ENCODE results near the gene SEC61A2. TPM values are rescaled to one million over a fixed set of nuclear protein-coding genes. Genes with fewer than 3 reads are reported as not detected.

Gene SEC61A2
- polyA plus RNA-seq, 2 of the 4 experiments (the other 2 are of a cell fraction) = 16.5 to 23.2 TPM

- ChIA-PET CTCF (interaction anchor here (7.2 kb wide), 1 partner anchor 9 kb away, joined by 61 read pairs; no protein-coding TSS in a partner anchor), POLR2A (no interaction called here)
- H3K4me3 ChIP-seq = no peak overlapping the region
- no peaks in the 10 kb centered on the region for H3K9me3 ChIP-seq
- TF ChIP-seq EHF (CRISPR knock-in tag; IDR thresholded peaks at IDR 0.05) (no peak), RAD21 (conservative IDR thresholded peaks at IDR 0.05 in 1 of 2, IDR thresholded peaks at IDR 0.05 in 1 of 2) (no peak), ZNF302 (CRISPR knock-in tag; IDR thresholded peaks at IDR 0.05) (no peak), MAX (IDR thresholded peaks at IDR 0.05) (no peak), CBX8 (IDR thresholded peaks at IDR 0.05) (no peak), ZFP36 (IDR thresholded peaks at IDR 0.05; ENCODE audit: borderline replicate concordance, partially characterized antibody) (no peak), TFCP2L1 (CRISPR knock-in tag; IDR thresholded peaks at IDR 0.05) (no peak), CEBPB (IDR thresholded peaks at IDR 0.05) (no peak), RCOR1 (IDR thresholded peaks at IDR 0.05; ENCODE audit: low read depth, low read length) (no peak), ZSCAN20 (CRISPR knock-in tag; IDR thresholded peaks at IDR 0.05) (no peak), SREBF2 (IDR thresholded peaks at IDR 0.05) (no peak), GATA3 (IDR thresholded peaks at IDR 0.05; ENCODE audit: borderline replicate concordance) (no peak), PHF8 (IDR thresholded peaks at IDR 0.05; ENCODE audit: borderline replicate concordance, low read depth) (no peak), JUNB (IDR thresholded peaks at IDR 0.05) (no peak), ZC3H11A (IDR thresholded peaks at IDR 0.05) (no peak), HEYL (CRISPR knock-in tag; IDR thresholded peaks at IDR 0.05) (no peak), PBX3 (IDR thresholded peaks at IDR 0.05) (no peak), NR3C1 (IDR thresholded peaks at IDR 0.05) (no peak)
- TF ChIP-seq, protein P1, sequence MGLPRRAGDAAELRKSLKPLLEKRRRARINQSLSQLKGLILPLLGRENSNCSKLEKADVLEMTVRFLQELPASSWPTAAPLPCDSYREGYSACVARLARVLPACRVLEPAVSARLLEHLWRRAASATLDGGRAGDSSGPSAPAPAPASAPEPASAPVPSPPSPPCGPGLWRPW (IDR thresholded peaks at IDR 0.05) = no peak
- TF ChIP-seq, protein P2, sequence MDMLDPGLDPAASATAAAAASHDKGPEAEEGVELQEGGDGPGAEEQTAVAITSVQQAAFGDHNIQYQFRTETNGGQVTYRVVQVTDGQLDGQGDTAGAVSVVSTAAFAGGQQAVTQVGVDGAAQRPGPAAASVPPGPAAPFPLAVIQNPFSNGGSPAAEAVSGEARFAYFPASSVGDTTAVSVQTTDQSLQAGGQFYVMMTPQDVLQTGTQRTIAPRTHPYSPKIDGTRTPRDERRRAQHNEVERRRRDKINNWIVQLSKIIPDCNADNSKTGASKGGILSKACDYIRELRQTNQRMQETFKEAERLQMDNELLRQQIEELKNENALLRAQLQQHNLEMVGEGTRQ (IDR thresholded peaks at IDR 0.05) = no peak
- no peak overlapping the region for H3K27ac ChIP-seq
- ATAC-seq = no peak
- no peak for DNase-seq (ENCODE audit: low read depth in 1 of 2, low spot score in 1 of 2)
- 92% methylated on average over 3 of the region's 3 CpGs for WGBS (ENCODE audit: missing lambda C conversion rate)
- H3K4me2 ChIP-seq = no peak overlapping the region
- H3K4me1 ChIP-seq = no peaks in the 10 kb centered on the region
- FAIRE-seq = no peak
Observed at GRCh38 chr10:12205082-12205481, 75.6 kb downstream of the SEC61A2 start.

DNA sequence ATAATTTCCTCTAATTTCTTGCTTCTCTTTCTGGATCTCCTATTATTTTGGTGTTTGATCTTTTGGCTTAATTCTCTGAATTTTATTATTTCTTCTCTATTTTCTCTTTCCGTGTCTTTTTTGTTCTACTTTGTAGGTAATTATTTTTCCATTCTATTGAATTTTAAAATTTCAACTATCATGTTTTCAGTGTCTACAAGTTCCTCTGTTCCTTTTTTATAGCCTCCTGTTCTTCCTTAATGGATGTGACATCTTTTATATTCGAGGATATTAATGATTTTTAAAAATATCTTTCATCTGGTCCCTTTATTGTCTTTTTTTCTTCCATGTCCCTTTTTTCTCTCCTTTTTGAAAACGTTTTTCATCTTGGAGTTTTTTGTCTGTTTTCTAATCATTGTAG is 77.6 kb downstream of the SEC61A2 start:
- no peaks in the 10 kb centered on the region for H3K4me1 ChIP-seq
- DNase-seq (ENCODE audit: low read depth in 1 of 2, low spot score in 1 of 2) = no peak
- no peak overlapping the region for H3K4me2 ChIP-seq
- no peak overlapping the region for H3K4me3 ChIP-seq
- WGBS (ENCODE audit: missing lambda C conversion rate) = 60% methylated on average over 3 of the region's 3 CpGs
- ChIA-PET CTCF (no interaction called here), POLR2A (no interaction called here)
- no peak overlapping the region for H3K27ac ChIP-seq
- ATAC-seq = no peak
- peaks cover 3% of the 10 kb centered on the region; the same call in 1 of the 3 replicates for H3K9me3 ChIP-seq
- TF ChIP-seq KDM5A (IDR thresholded peaks at IDR 0.05) (no peak), HDAC2 (IDR thresholded peaks at IDR 0.05) (no peak), HEYL (CRISPR knock-in tag; IDR thresholded peaks at IDR 0.05) (no peak), CHD2 (IDR thresholded peaks at IDR 0.05; ENCODE audit: low read length, partially characterized antibody) (no peak), EHF (CRISPR knock-in tag; IDR thresholded peaks at IDR 0.05) (no peak), HOXA7 (CRISPR knock-in tag; IDR thresholded peaks at IDR 0.05) (no peak), PBX3 (IDR thresholded peaks at IDR 0.05) (no peak), EP300 (IDR thresholded peaks at IDR 0.05) (no peak), SREBF2 (IDR thresholded peaks at IDR 0.05) (no peak)
- TF ChIP-seq, protein P1 (IDR thresholded peaks at IDR 0.05) = no peak
- no peak for FAIRE-seq
